22Rv1 (cell line): ENCODE data around the gene TIMM10B.

ENCODE experiments used
- H3K27ac ChIP-seq: fragments of 450-650 bp; 2 replicates; pipeline ENCODE4 v1.5.1; 2017
- CTCF ChIP-seq: fragments of 450-650 bp; IDR thresholded peaks from 2 replicates; pipeline ENCODE4 v1.5.1; 2017; ENCODE audit warnings: mild to moderate bottlenecking
- ZFX ChIP-seq: fragments of 450-650 bp; IDR thresholded peaks from 2 replicates; pipeline ENCODE4 v1.6.1; 2017; ENCODE audit warnings: antibody characterized with exemption, borderline replicate concordance

TIMM10B gene, protein sequence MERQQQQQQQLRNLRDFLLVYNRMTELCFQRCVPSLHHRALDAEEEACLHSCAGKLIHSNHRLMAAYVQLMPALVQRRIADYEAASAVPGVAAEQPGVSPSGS

GRCh38 chr11:6481012-6481923 lies at the start of gene TIMM10B, which contains the start of gene ARFIP2:
Gene TIMM10B (plus strand): TSS chr11:6481501. CDS start chr11:6481517, 16 bp downstream.
Gene ARFIP2 (minus strand): TSS chr11:6481331. CDS start chr11:6480421, 910 bp downstream.
- TF ChIP-seq ZFX (no peak), CTCF (no peak)
- peak within 1 kb of the TSS; percentile 100 for H3K27ac ChIP-seq

DNA sequence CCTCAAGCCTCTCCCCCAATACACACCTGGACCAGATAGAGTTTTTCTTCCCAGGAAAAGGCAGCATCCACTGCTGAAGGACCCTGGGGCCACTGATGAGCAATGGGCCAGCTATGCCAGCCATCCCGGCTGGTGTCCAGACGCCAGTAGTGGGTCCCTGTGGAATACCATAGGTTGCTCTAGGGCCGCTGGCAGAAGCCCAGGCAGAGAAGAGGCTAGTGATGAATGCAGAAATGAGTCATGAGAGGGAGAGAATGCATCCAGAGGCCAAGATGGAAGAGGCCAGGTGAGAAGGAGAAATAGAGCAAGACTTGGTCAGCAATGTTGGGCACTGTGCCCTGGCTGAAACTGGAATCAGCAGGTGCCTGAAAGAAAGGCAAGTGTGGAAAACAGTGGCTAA lies 49.4 kb upstream of the TIMM10B start:
- no peak for TF ChIP-seq CTCF
- TF ChIP-seq ZFX = no peak
- H3K27ac ChIP-seq = no peak overlapping the region

- TF ChIP-seq ZFX = no peak
- H3K27ac ChIP-seq = no peak overlapping the region
Measured at GRCh38 chr11:6433998-6434660, 47.2 kb upstream of the TIMM10B start.

DNA sequence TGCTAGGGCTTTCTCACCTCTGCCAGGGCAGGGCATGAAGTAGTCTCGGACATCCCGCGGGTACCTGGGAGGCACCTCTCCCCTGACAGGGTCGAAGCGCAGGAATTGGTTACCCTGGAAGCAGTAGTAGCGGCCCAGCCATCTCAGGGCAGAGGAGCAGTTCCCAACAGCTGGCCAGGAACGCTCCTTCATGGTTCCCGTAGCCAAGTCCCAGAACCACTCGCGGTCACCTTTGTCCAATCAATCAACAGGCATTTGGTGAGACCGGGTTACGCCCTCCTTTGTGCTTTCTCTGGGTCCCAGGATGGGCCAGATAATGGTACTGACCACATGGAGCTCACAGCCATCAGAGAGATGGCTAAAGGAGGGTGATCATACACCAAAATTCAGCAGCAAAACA lies 43.9 kb upstream of the TIMM10B start:
- no peak for TF ChIP-seq ZFX
- TF ChIP-seq CTCF = no peak
- H3K27ac ChIP-seq = no peak overlapping the region

DNA sequence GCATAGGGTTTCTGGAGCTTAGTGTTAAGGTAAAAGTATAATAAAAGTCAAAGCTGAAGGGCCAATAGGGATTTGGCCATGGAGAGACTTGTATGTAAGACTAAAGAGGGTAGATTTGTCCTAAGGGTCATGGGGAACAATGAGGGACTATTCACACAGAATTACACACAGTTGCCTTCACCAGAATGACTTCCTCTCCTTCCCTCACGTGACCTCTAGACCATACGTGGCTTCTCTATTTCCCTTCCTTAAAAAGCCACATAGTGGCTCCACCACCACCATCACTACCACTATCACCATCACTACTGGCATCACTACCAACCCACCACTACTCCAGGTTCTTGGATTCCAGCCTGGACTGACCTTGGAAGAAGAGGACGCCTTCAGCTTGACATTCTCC lies 43.3 kb upstream of the TIMM10B start:
- no peak for TF ChIP-seq CTCF
- TF ChIP-seq ZFX = no peak

DNA sequence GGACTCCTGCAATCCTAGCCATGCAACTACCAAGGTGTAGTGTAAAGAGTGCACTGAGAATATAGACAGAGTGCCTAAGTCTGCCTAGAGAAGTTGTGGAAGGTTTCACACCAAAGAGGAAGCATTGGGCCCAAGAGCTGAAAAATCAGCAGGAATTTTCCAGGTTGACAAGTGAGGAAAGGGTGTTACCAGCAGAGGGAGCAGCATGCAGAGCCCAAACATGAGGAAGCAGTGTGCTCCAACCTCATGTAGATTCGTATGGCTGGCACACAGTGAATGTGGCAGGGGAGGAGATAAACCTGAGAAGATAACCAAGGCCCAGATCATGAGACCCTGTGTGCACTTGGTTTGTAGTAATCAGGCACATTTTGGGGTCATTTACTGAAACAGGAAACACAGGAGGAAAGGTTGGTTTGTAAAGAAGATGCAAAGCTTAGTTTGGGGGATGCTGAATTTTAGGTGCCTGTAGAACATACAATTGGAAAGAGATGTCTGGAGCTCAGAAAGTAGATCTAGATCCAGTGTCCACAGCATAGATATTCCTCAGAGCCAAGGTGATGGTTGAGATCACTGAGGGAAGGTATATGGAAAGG lies 42.2 kb upstream of the TIMM10B start:
- TF ChIP-seq ZFX (no peak), CTCF (peak; percentile 84)

More for the DNA sequence above, 43.3 kb upstream of the TIMM10B start:
- H3K27ac ChIP-seq = no peak overlapping the region

GRCh38 chr11:6440906-6441358 lies 40.4 kb upstream of the TIMM10B start, which contains the start of gene HPX:
Gene HPX (minus strand): TSS chr11:6440987. CDS start chr11:6440963, 24 bp downstream.
- TF ChIP-seq CTCF = no peak
- no peak for TF ChIP-seq ZFX
- H3K27ac ChIP-seq = no peak within 1 kb of the TSS

More for the DNA sequence above, 42.2 kb upstream of the TIMM10B start:
- H3K27ac ChIP-seq = no peak overlapping the region
